Muscle layer of colon (tissue), 2 donors: Measurements from ENCODE around the gene CTNNBL1.
A peak's percentile ranks its signal among the peaks of the same experiment; 100 is the strongest.

Experiments
- H3K27ac ChIP-seq: one replicate; pipeline ENCODE4 v1.7.0; 2013; ENCODE audit warnings: low read depth, mild to moderate bottlenecking, low read length, moderate library complexity
- H3K27me3 ChIP-seq, 2 donors: one replicate each; pipeline ENCODE4 v1.7.0; 2013; ENCODE audit warnings: low read length in 2 of 2, mild to moderate bottlenecking in 2 of 2; ENCODE audit not compliant: insufficient read depth in 2 of 2, control insufficient read depth in 1 of 2
- H3K36me3 ChIP-seq: one replicate; pipeline ENCODE4 v1.7.0; 2013; ENCODE audit warnings: mild to moderate bottlenecking, low read length; ENCODE audit not compliant: insufficient read depth
- H3K4me1 ChIP-seq: one replicate; pipeline ENCODE4 v1.7.0; 2013; ENCODE audit warnings: mild to moderate bottlenecking, low read length; ENCODE audit not compliant: insufficient read depth
- H3K4me3 ChIP-seq, 2 donors: one replicate each; pipeline ENCODE4 v1.7.0; 2013; ENCODE audit warnings: low read length in 2 of 2, low read depth in 1 of 2, mild to moderate bottlenecking in 1 of 2, moderate library complexity in 1 of 2
- H3K9ac ChIP-seq: one replicate; pipeline ENCODE4 v1.7.0; 2013; ENCODE audit warnings: low read length
- H3K9me3 ChIP-seq: one replicate; pipeline ENCODE4 v1.7.0; 2013; ENCODE audit warnings: mild to moderate bottlenecking, low read length
- donor health status: abdominal sarcoma.
- donor health status: Adenocarcinoma of cecum.

The CTNNBL1 gene

DNA sequence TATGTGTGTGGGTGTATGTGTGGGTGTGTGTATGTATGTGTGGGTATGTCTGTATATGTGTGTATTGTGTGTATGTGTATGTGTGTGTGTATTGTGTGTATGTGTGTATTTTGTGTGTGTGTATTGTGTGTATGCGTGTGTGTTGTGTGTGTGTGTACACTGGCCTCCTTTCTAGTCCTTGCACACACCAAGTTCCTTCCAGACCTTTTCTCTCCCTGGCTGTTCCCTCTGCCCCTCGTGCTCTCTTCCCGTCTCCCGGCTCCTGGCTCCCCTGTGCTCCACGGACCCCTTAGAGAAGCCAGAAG, 220.5 kb downstream of the CTNNBL1 start:
- H3K27ac ChIP-seq: no peak overlapping the region
- H3K9ac ChIP-seq: no peak overlapping the region
- H3K4me1 ChIP-seq: peaks cover 36% of the 10 kb centered on the region
- no peaks in the 10 kb centered on the region for H3K9me3 ChIP-seq
- H3K36me3 ChIP-seq: no peaks in the 10 kb centered on the region
- peak overlapping the region in 1 of 2 donors; percentile 23 for H3K4me3 ChIP-seq
- H3K27me3 ChIP-seq: peaks cover 4 to 5% of the 10 kb centered on the region in 2 donors

DNA sequence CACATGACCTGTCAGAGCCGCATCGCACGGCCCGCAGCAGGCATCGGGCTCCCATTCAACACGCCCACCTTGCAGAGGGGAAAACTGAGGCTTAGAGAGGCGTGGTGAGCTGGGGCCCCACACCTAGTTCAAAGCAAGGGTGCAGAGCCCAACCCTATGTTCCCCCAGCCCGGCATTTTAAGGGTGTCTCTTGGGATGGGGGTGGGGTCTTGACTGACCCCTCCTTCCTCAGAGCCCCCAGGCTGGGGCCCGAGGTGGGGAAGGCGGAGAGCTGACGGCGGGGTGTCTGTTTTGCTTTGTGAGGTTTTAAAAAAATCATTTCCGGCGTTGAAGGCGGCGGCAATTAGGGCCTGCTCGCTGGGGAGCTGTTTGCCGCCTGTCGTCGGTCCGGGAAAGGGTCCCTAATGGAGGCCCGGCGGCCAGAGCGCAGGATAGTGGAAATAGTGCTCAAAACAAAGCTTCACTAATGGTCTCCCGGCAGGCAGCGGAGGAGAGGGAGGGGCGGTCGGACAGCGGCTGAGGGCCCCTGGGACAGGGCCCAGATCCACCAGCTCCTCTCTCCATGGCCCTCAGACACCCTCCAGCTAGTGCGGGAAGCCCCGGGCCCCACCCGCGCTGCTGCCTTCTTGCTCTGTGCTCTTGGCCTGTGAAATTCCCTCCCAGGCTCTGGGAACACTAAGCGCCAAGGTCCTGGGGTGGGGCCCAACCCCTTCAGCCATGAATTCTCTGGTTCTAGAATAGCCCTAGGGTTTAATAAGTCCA, 221.0 kb downstream of the CTNNBL1 start:
- Histone ChIP-seq H3K9ac (no peak overlapping the region), H3K9me3 (no peaks in the 10 kb centered on the region), H3K4me3 (peak overlapping the region; percentile 3 to 23), H3K36me3 (no peaks in the 10 kb centered on the region), H3K27me3 (peaks cover 4 to 8% of the 10 kb centered on the region in 2 donors), H3K27ac (peak overlapping the region; percentile 27), H3K4me1 (peaks cover 40% of the 10 kb centered on the region)

DNA sequence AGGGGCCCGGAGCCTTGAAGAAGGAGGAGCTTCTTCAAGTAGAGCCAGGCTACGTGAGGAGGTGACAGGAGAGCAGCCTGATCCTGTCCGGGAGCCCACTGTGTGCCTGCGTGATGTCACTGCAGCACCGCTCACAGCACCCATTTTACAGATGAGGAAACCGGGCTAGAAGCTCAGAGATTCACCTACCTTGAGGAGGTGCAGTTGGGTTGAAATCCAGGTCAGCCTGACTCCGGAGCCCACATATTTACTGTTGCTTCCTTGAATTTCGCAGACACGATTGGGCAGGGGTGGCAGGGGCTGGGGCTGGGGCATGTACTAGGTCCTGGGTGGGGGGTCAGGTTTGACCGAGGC, 221.6 kb downstream of the CTNNBL1 start:
- H3K9me3 ChIP-seq: no peaks in the 10 kb centered on the region
- H3K4me3 ChIP-seq: peak overlapping the region in 1 of 2 donors; percentile 3
- H3K4me1 ChIP-seq: peaks cover 45% of the 10 kb centered on the region
- no peak overlapping the region for H3K9ac ChIP-seq
- H3K36me3 ChIP-seq: no peaks in the 10 kb centered on the region
- H3K27me3 ChIP-seq: peaks cover 4 to 11% of the 10 kb centered on the region in 2 donors
- H3K27ac ChIP-seq: peak overlapping the region; percentile 27

DNA sequence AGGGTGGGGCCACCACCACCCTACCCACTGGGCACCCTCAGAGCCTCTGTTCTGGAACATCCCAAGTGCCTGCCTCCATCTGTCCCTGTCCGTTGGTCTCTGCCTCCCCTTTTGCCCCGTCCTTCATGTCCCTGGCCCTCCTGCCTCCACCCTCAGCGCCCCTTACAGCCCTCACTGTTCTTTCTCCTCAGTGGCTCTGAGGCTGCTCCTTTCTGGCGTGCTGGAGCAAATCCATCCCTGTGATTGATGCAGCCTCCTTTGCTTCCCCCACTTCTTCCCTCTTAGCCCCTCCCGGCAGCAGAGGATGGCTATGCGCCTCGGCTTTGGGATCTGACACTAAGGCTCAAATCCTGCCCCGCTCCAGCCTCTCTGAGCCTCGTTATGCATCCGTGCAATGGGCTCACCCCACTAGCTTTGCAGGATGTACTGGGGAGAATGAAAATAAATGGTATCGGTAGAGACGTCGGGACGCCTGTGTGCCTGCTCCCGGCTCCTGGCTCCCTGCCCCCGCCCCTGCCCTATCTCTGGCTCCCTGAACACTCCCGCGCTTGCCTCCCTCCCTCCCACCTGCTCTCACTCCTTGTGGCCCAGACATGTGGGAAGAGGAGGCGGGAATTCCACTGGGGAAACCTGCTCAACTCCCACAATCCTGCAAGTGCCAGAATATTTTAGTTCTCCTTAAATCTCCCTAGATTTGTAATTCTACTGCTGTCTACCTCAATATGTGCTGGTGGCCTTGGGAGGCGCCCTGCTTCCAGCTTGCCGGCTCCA, 222.2 kb downstream of the CTNNBL1 start:
- Histone ChIP-seq H3K27me3 (peaks cover 4 to 11% of the 10 kb centered on the region in 2 donors), H3K4me1 (peaks cover 46% of the 10 kb centered on the region), H3K36me3 (no peaks in the 10 kb centered on the region), H3K27ac (no peak overlapping the region), H3K9me3 (no peaks in the 10 kb centered on the region), H3K9ac (no peak overlapping the region), H3K4me3 (no peak overlapping the region)

DNA sequence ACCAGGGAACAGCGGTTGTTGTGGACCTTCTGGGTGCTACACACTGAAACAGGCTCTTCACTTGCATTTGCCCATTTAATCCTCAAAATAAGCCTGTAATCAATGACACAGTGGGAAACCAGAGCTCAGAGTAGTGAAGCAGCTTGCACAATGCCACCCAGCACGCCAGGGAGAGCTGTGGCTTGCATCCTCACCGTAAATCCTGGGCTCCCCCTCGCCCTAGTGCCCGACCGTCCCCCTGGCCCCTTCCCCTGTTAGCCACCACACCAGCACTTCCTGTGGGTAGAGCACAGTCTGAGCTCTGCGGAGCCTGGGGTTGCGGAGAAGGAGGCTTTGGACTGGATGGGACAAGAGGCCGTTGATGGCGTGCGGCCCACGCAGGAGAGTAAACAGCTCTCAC, 223.6 kb downstream of the CTNNBL1 start:
- Histone ChIP-seq H3K9me3 (no peaks in the 10 kb centered on the region), H3K9ac (no peak overlapping the region), H3K27me3 (peaks cover 4 to 11% of the 10 kb centered on the region in 2 donors), H3K36me3 (no peaks in the 10 kb centered on the region), H3K27ac (no peak overlapping the region), H3K4me3 (no peak overlapping the region), H3K4me1 (peaks cover 37% of the 10 kb centered on the region)

DNA sequence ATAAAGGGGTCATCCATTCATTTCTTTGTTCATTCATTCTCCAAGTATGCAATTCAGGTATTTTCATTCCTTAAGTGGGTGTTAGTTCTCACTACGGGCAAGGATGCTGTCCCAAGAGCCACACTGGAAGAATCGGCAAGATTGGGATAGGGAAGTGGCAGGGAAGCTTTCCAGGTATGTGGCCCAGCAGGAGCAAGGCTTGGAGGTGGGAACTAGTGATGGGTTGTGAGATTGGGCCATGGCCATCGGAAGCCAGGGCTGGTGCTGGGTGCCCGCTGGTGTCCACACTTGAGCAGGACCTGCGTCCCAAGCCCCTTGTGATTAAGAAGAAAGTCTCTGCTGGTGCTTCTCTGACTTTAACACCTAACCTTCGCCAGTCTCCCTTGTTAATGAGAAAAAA, 224.2 kb downstream of the CTNNBL1 start:
- Histone ChIP-seq H3K4me3 (no peak overlapping the region), H3K9ac (no peak overlapping the region), H3K9me3 (no peaks in the 10 kb centered on the region), H3K4me1 (peaks cover 37% of the 10 kb centered on the region), H3K27ac (no peak overlapping the region), H3K36me3 (no peaks in the 10 kb centered on the region), H3K27me3 (peaks cover 4 to 11% of the 10 kb centered on the region in 2 donors)

DNA sequence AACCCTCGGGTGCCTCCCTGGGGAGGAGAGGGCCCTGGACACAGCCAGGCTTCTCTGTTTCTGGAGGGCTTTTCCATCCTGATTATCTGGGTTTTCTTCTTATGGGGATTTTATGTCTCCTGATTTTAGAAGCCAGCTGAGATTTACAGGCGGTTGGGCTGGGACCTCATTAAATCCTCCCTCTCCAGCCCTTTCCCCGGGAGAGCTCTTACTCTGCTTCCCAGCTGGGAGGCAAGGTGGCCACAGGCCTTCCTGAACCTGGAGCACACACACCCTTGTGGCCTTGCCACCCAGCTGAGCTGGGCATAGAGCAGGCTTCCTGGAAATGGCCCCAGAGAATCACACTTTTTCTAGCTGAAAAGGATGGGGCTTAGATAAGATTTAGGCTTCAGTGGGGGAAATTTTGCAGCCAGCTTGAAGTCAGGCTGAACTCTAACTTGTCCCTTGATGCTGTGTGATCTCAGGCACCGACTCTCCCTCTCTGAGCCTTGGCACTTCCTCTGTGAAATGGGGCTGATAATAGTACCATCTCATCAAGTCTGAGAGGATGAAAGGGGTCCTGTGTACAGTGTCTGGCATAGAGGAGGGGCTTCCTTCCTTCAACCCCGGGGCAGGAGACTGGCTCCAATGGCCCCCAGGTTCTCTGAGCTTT, 225.7 kb downstream of the CTNNBL1 start:
- Histone ChIP-seq H3K9me3 (no peaks in the 10 kb centered on the region), H3K27me3 (peaks cover 0 to 11% of the 10 kb centered on the region in 2 donors), H3K4me1 (peaks cover 34% of the 10 kb centered on the region), H3K36me3 (no peaks in the 10 kb centered on the region), H3K27ac (no peak overlapping the region), H3K9ac (no peak overlapping the region), H3K4me3 (no peak overlapping the region)

DNA sequence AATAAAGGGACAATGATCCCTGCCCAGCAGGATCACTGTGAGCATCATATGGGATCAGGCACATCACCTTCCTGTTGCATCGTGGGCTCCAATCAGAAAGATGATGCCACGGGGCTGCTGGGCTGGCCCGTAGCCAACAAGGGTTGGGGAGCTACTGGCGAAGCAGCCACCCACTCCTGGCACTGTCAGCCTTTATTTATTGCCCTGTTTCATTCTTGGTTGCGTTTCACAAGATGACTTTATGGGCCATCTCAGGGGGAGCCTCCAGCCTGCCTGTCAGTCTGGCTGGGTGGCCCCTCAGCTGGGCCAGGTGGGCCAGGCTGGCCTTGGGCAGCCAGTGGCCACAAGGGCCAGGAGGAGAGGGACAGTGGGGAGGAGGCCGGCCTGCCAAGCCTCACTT, 226.4 kb downstream of the CTNNBL1 start:
- no peak overlapping the region for H3K4me3 ChIP-seq
- no peaks in the 10 kb centered on the region for H3K36me3 ChIP-seq
- no peak overlapping the region for H3K27ac ChIP-seq
- H3K9me3 ChIP-seq: no peaks in the 10 kb centered on the region
- H3K27me3 ChIP-seq: peaks cover 0 to 11% of the 10 kb centered on the region in 2 donors
- H3K9ac ChIP-seq: no peak overlapping the region
- H3K4me1 ChIP-seq: peaks cover 28% of the 10 kb centered on the region

DNA sequence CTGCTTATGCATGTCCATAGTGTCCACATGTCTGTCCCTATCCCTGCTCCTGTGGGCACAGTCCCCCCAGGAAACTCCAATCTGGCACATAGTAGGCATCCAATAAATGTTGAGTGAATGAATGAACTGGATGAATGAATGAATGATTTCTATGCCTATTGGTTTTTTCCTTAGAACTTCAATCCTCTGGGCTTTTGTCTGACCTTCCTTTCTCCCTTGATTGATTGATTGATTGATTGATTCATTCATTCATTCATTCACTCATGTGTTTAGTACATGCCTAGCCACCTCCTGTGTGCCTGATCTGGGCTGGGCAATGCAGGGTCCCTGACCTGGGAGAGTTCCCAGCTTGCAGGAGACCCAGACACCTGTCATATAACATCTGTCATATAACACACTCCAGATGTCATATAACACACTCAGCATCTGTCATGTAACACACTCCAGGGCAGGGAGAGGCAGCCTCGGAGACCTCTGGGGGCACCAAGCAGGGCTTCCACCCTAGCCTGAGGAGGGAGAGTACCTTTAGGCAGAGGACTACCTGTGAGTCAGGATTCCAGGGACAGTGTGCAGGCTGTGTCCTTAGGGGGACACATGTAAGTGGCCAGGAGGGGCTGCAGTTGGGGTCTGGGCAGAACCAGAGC, 227.0 kb downstream of the CTNNBL1 start:
- H3K9me3 ChIP-seq: no peaks in the 10 kb centered on the region
- H3K9ac ChIP-seq: no peak overlapping the region
- peaks cover 0 to 10% of the 10 kb centered on the region in 2 donors for H3K27me3 ChIP-seq

DNA sequence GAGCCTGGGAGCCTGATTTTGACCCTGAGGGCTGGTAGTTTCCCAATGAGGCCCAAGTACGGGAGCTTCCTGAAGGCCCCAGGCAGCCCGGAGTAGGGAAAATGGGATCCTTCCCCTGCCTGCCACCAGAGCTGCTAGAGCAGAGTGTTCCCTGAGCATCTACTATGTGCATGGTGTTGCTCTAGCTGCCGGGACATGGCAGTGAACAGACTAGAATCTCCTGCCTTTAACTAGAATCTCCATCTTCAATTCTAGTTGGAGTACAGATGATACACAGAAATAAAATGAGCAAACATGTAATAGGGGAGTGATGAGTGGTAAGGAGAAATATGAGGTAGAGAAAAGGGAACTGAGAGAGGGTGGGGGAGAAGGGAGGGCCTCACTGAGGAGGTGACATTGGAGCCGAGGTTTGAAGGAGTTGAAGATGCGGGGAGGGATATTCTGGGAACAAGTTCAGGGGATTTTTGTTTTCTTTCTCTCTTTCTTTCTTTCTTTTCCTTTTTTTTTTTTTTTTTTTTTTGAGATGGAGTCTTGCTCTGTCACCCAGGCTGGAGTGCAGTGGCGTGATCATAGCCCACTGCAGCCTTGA, 227.6 kb downstream of the CTNNBL1 start:
- peaks cover 17% of the 10 kb centered on the region for H3K4me1 ChIP-seq
- no peak overlapping the region for H3K9ac ChIP-seq
- peaks cover 0 to 5% of the 10 kb centered on the region in 2 donors for H3K27me3 ChIP-seq
- H3K36me3 ChIP-seq: no peaks in the 10 kb centered on the region
- H3K4me3 ChIP-seq: no peak overlapping the region
- no peak overlapping the region for H3K27ac ChIP-seq
- H3K9me3 ChIP-seq: no peaks in the 10 kb centered on the region

More for the DNA sequence above, 227.0 kb downstream of the CTNNBL1 start:
- Histone ChIP-seq H3K27ac (no peak overlapping the region), H3K4me3 (no peak overlapping the region), H3K4me1 (peaks cover 23% of the 10 kb centered on the region), H3K36me3 (no peaks in the 10 kb centered on the region)
